Right renal pelvis (tissue), 4 donors: ENCODE data around the gene TMCC1. TPM values are rescaled to one million over a fixed set of nuclear protein-coding genes. Genes with fewer than 3 reads are reported as not detected.
"Not testable (repeated sequence)": the region's sequence is repeated elsewhere in the genome, so short reads cannot be mapped to it uniquely, and the experiment has no call there.

Source experiments
- DNase-seq, 4 donors: peaks; one replicate each; pipeline ENCODE4 v3.0.0-alpha.2; 2013; ENCODE audit warnings: low read depth in 4 of 4, low spot score in 3 of 4, missing footprints in 1 of 4
- polyA plus RNA-seq, 4 donors: library from polyadenylated mRNA; unstranded; fragments of 120-200 nt; gene quantifications; one replicate each; pipeline ENCODE4 v1.2.1, GENCODE V29; 2013; ENCODE audit not compliant: insufficient read length in 4 of 4

Gene TMCC1
- polyA plus RNA-seq, 4 donors = 24.5 to 27.6 (median 26.3) TPM

DNA sequence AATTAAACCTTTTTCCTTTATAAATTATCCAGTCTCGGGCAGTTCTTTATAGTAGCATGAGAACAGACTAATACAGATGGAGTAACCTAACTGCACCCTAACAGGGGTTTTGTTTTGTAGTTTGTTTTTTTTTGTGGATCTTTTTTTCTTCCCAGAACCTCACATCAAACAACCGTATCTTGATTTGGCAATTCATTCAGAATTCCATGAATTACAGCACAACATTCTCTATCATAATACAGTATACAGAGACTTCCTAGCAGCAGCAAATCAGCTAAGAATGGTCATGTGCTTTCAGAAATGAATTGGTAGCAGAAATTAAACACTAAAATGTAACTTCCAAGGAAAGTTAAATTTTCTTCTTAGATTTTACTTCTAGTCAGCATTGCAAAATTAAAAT lies 114.6 kb downstream of the TMCC1 start:
- DNase-seq = no peak

DNA sequence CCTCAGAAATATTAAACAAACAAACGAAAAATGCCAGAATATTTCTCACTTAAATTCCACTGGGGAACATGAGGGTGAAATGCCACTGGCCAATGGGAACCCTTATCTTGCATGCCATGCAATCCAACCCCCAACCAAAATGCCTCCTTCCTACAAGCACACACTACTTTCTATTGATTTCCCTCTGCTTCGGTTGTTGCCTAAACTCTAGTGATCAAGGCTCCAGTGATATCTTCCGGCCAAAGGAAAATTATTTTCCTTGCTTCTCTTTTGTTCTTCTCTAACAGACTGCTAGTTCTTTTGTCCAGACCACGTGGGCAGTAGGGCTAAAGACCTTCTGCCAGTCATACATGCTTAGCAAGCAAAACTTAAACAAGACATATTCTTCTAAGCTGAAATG lies 115.7 kb downstream of the TMCC1 start:
- no peak for DNase-seq

DNA sequence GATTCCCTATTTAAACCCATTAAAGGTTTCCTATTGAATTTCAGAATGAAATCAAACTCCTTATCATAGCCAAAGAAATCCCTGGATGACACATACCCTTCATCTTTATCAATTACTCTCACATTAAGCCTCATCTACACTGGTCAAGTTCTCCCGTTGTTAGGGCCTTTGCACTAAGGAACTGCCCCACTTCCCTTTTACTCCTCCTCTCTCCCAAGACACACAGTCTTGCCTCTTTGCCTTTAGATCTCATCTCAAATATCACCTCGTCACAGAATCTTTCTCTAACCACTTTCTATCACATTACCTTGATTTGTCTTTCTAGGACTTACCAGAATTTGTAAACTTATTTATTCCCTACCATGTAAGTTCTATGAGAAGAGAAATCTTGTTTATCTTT lies 117.6 kb downstream of the TMCC1 start:
- no peak for DNase-seq

GRCh38 chr3:129773691-129774663 lies 119.5 kb downstream of the TMCC1 start:
- DNase-seq = no peak

- no peak for DNase-seq
These were observed 122.9 kb downstream of the TMCC1 start for GRCh38 chr3:129770604-129771003.

DNA sequence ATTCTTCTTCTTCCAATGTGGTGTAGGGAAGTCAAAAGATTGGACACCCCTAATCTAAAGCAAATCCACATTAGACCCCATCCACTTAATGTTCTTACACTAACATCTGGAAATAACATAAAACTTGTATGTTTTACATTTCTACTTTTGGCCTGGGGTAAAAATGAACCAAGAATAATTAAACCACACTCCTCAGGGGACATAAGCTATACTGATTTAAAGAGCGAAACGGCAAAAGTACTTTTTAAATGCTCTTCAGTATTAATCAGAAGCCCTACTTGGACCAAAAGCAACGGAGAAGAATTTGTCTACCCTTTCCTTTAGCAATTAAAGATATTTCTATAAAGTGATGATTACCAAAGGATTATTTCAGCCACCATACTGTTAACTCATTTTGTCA lies 123.9 kb downstream of the TMCC1 start:
- DNase-seq = no peak

- DNase-seq = no peak
These were observed 124.8 kb downstream of the TMCC1 start for GRCh38 chr3:129768728-129769127.

DNA sequence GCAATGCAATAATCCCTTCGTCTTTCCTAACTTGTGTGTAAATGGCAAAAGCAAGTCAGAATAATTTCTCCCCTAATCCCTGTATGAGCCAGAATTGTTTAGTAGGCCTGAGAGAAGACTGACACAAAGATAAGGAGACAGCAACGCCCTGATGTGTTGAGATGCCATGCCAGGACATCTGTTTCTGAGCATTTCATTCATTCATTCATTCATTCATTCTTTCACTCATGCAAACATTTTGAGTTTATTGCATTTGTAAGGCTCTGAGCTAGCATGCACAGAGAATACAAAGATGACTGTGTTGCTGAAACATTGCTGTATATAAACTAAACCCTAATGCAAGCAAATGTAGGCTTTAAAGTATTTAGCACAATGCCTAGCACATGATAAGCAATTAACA lies 127.4 kb downstream of the TMCC1 start:
- DNase-seq = no peak

DNA sequence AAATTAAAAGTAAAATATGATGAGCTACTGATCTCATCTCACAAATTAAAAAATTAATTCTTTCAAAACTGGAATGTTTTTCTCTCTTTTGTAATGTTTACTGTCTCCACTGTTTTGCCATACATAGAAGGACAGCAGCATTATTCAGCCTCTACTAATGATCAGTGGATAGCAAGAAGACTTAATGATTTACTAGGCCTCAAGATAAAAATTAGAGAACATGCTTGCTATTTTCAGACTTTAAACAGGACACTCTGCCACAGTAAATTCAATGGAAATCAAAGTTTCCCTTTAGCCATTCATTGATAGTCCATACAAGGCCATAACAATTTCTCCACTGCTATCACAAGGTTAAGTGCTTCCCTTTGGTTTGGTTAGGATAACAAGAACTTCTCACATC lies 129.4 kb downstream of the TMCC1 start:
- no peak for DNase-seq

- DNase-seq = no peak
These were observed 134.7 kb downstream of the TMCC1 start for GRCh38 chr3:129758785-129759320.

DNA sequence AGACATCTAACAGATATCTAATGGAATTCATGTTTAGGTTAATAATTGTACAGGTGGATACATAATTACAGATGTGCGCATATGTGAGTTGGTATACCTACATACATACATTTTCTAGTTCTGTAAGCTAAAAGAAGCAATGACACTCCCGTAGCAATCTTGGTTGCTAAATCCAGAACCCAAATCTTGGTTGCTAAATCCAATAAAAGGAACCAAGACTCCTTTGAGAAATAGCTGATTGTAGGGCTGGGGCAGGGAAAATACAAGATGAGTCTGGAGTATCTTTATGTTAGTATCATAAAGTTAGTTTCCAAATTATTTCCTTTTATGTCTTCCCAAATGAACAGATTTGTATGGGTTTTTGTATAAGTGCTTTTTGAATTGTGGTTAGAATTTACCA lies 135.2 kb downstream of the TMCC1 start:
- no peak for DNase-seq

DNA sequence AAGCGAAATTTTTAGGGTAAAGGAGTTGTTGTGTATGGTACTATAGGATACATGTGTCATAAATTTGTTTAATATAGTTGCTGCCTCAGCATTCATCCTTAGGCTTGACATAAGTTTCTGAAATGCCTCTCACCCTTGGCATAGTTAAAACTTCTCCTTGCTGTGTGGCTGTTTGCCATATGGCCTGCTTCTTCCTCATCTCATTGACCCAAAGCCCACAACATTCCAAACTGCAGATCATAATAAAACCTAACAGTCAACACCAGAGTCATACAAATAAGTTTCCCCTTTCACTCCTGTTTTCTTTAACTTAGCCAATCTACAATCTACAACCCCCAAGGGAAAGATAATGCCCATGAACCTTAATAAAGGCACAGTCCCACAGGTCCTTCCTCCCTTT lies 136.6 kb downstream of the TMCC1 start:
- no peak for DNase-seq

DNA sequence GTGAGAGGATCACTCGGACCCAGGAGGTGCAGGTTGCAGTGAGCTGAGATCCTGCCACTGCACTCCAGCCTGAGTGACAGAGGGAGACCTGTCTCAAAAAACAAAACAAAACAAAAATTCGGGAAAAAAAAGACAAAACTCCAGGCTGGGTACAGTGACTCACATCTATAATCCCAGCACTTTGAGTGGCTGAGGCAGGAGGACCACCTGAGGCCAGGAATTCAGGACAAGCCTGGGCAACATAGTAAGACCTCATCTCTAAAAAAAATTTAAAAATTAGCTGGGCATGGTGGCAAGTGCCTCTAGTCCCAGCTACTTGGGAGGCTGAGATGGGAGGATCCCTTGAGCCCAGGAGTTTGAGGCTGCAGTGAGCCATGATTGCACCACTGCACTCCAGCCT lies 142.4 kb downstream of the TMCC1 start:
- DNase-seq = not testable (repeated sequence)

- no peak for DNase-seq
These were observed 143.8 kb downstream of the TMCC1 start for GRCh38 chr3:129749692-129750091.

GRCh38 chr3:129747992-129748391 lies 145.5 kb downstream of the TMCC1 start:
- no peak for DNase-seq

DNA sequence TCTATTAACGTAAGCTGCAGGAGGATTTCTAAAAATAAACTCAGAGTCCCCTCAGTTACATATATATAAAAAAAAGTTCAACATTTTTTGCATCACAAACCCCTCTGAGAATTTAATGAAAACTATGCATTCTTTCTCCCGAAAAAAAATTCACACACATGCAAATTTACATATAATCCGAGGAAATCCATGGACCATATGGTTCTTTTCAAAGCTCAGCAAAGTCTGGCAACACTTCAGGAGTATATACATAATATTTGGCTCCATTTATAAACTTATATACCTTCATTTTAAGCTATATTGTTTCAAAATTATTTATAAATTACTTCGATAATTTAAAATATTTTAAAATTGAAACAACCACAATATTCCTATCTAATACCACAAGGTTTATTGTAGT lies 146.4 kb downstream of the TMCC1 start:
- no peak for DNase-seq

- no peak for DNase-seq
These were observed 146.9 kb downstream of the TMCC1 start for GRCh38 chr3:129746629-129747028.

GRCh38 chr3:129745253-129745652 lies 148.3 kb downstream of the TMCC1 start:
- DNase-seq = no peak

- no peak for DNase-seq
These were observed 151.7 kb downstream of the TMCC1 start for GRCh38 chr3:129741794-129742193.

DNA sequence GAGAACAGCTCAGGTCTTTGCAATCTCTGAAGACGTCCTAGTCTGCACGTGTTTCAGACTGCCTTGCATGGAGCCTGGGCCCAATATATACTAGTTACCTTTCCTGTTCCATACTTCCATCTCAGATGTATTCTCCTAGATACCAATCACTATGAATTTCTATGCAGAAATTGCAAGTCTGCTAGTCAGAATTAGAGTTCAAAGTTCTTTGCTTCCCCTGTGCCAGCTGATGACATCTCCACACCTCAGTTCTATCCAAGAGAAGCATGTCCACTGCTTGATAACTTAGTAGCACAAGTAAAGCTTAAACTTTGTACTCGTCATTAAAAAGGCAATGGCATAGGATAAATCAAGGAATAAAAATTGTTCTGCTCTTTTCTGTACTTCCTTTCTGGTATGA lies 153.4 kb downstream of the TMCC1 start:
- no peak for DNase-seq

DNA sequence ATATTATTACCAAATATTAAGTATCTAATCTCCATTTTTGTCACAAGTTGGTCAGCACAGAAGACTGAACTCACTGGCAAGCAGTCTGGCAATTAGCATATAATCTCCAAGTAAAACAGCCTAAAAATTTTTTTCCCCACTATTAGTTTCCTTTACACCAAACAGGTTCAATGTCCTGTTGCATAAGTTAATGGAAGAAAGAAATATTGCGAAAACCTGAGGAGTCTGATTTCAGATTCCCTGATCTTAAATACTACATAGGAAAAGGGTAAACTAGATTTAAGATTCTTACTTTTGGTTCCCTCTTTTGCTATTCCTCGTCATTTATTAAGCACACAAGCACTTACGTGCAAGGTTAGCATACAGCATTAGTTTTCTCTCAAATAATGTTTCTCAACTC lies 153.9 kb downstream of the TMCC1 start:
- DNase-seq = no peak

DNA sequence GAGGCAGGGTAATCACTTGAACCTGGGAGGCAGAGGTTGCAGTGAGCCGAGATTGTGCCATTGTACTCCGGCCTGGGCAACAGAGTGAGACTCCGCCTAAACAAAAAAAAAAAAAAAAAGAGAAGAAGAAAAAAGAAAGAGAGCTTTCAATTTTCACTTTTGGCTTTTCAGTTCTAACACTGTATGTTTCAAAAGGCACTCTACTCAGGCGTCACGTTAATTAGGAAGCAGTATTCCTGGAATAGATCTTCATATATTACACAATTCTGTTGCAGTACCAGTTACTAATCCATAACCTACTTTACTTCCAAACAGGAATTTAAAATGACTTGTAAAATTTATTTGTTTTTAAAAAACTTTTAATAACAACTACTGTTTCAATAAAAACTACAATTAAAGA lies 155.3 kb downstream of the TMCC1 start:
- DNase-seq = no peak
